Osteoblast (primary cell): Measurements from ENCODE around the gene CD14. TPM values are rescaled to one million over a fixed set of nuclear protein-coding genes. Genes with fewer than 3 reads are reported as not detected.
A peak's percentile ranks its signal among the peaks of the same experiment; 100 is the strongest.
"Not testable (repeated sequence)": the region's sequence is repeated elsewhere in the genome, so short reads cannot be mapped to it uniquely, and the experiment has no call there.

Experiments used
- DNase-seq: peaks from one replicate; pipeline ENCODE4 v3.0.0; 2011; ENCODE audit warnings: low spot score, mixed read lengths; ENCODE audit not compliant: insufficient read length; ENCODE audit errors: missing footprints
- H2AFZ ChIP-seq: 2 replicates; pipeline ENCODE4 v1.6.0; 2011; ENCODE audit warnings: mild to moderate bottlenecking, low read length
- H3K27ac ChIP-seq: 2 replicates; pipeline ENCODE4 v1.5.1; 2011; ENCODE audit warnings: mild to moderate bottlenecking, low read depth, low read length, moderate library complexity
- H3K27me3 ChIP-seq: 2 replicates; pipeline ENCODE4 v1.6.0; 2012; ENCODE audit warnings: mild to moderate bottlenecking, control low read depth, inconsistent platforms, low read length, moderate library complexity; ENCODE audit not compliant: insufficient read depth
- H3K36me3 ChIP-seq: 2 replicates; pipeline ENCODE4 v1.5.1; 2011; ENCODE audit warnings: mild to moderate bottlenecking, low read length, control low read depth, moderate library complexity; ENCODE audit not compliant: insufficient read depth
- H3K4me1 ChIP-seq: 2 replicates; pipeline ENCODE4 v1.5.1; 2011; ENCODE audit warnings: mild to moderate bottlenecking, low read length, control low read depth, moderate library complexity; ENCODE audit not compliant: insufficient read depth
- H3K4me2 ChIP-seq: 2 replicates; pipeline ENCODE4 v1.6.0; 2011; ENCODE audit warnings: mild to moderate bottlenecking, low read length; ENCODE audit not compliant: insufficient read depth
- H3K4me3 ChIP-seq: fragments of 200-600 bp; sonication (generic); 3 replicates; pipeline ENCODE4 v1.5.1; 2012; ENCODE audit warnings: mild to moderate bottlenecking, low read length, inconsistent platforms; ENCODE audit not compliant: insufficient read depth
- H3K79me2 ChIP-seq: 2 replicates; pipeline ENCODE4 v1.6.0; 2012; ENCODE audit warnings: mild to moderate bottlenecking, low read length, control low read depth, inconsistent platforms; ENCODE audit not compliant: insufficient read depth
- H3K9me3 ChIP-seq: 2 replicates; pipeline ENCODE4 v1.5.1; 2011; ENCODE audit warnings: low read depth, low read length, control low read depth
- H4K20me1 ChIP-seq: 2 replicates; pipeline ENCODE4 v1.6.0; 2012; ENCODE audit warnings: mild to moderate bottlenecking, low read length, control low read depth; ENCODE audit not compliant: insufficient read depth
- total RNA-seq: library from RNA; depleted of rRNA; stranded (reverse); fragments of >200 nt; gene quantifications from 2 replicates; pipeline ENCODE4 v1.2.3, GENCODE V29; 2012
- TF ChIP-seq, protein P1 (sequence below): IDR thresholded peaks from 2 replicates; pipeline ENCODE4 v1.5.1; 2011; ENCODE audit warnings: mild to moderate bottlenecking, low read depth, low read length, moderate library complexity; ENCODE audit errors: extremely low read depth

Gene CD14
- total RNA-seq, 1 donor = 4.0 TPM

DNA sequence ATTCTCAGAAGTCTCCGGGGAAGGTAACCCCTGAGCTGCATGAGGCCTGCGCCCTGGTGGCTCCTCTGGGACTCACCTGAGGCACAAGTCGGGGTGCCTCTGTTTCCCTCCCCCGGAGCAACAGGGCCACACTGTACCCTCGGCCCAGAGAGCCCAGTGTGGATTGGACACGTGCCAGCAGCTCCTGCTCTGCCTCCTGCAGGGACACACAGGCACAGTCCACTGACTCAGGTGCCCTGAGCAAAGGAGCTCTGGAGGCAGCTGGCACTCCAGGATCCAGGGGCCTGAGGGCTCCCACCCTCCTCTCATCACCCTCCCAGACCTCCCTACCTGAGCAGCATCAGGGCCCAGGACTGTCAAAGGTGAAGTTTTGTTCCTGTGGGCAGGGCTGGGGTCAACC is 38.8 kb downstream of the CD14 start:
- Histone ChIP-seq H2AFZ (no peak overlapping the region), H3K79me2 (no peaks in the 10 kb centered on the region), H4K20me1 (no peaks in the 10 kb centered on the region), H3K4me1 (peaks cover 15% of the 10 kb centered on the region), H3K4me3 (no peak overlapping the region), H3K9me3 (no peaks in the 10 kb centered on the region), H3K27ac (no peak overlapping the region), H3K27me3 (peaks cover 3% of the 10 kb centered on the region), H3K36me3 (no peaks in the 10 kb centered on the region), H3K4me2 (no peak overlapping the region)
- TF ChIP-seq, protein P1, sequence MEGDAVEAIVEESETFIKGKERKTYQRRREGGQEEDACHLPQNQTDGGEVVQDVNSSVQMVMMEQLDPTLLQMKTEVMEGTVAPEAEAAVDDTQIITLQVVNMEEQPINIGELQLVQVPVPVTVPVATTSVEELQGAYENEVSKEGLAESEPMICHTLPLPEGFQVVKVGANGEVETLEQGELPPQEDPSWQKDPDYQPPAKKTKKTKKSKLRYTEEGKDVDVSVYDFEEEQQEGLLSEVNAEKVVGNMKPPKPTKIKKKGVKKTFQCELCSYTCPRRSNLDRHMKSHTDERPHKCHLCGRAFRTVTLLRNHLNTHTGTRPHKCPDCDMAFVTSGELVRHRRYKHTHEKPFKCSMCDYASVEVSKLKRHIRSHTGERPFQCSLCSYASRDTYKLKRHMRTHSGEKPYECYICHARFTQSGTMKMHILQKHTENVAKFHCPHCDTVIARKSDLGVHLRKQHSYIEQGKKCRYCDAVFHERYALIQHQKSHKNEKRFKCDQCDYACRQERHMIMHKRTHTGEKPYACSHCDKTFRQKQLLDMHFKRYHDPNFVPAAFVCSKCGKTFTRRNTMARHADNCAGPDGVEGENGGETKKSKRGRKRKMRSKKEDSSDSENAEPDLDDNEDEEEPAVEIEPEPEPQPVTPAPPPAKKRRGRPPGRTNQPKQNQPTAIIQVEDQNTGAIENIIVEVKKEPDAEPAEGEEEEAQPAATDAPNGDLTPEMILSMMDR = no peak
- no peak for DNase-seq

DNA sequence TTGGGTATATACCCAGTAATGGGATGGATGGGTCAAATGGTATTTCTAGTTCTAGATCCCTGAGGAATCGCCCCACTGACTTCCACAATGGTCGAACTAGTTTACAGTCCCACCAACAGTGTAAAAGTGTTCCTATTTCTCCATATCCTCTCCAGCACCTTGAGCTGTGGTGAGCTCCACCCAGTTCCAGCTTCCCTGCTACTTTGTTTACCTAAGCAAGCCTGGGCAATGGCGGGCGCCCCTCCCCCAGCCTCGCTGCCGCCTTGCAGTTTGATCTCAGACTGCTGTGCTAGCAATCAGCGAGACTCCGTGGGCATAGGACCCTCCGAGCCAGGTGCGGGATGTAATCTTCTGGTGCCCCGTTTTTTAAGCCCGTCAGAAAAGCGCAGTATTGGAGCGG is 39.9 kb downstream of the CD14 start:
- H2AFZ ChIP-seq, H3K27me3 ChIP-seq, H3K4me3 ChIP-seq, H3K36me3 ChIP-seq, H3K4me2 ChIP-seq, H3K9me3 ChIP-seq, H3K27ac ChIP-seq, DNase-seq, H4K20me1 ChIP-seq, H3K79me2 ChIP-seq: not testable (repeated sequence)
- peaks cover 23% of the 10 kb centered on the region for H3K4me1 ChIP-seq

GRCh38 chr5:140591747-140592372 is 41.1 kb downstream of the CD14 start:
- H3K79me2 ChIP-seq = no peaks in the 10 kb centered on the region
- DNase-seq = peak; percentile 91

GRCh38 chr5:140590861-140591260 is 42.1 kb downstream of the CD14 start:
- peaks cover 10% of the 10 kb centered on the region for H3K27me3 ChIP-seq
- no peaks in the 10 kb centered on the region for H4K20me1 ChIP-seq
- no peak overlapping the region for H3K27ac ChIP-seq
- peaks cover 24% of the 10 kb centered on the region for H3K4me1 ChIP-seq
- DNase-seq = no peak
- H3K9me3 ChIP-seq = no peaks in the 10 kb centered on the region
- no peak overlapping the region for H3K4me2 ChIP-seq
- no peak overlapping the region for H2AFZ ChIP-seq
- H3K79me2 ChIP-seq = no peaks in the 10 kb centered on the region
- TF ChIP-seq, protein P1 = no peak
- no peaks in the 10 kb centered on the region for H3K36me3 ChIP-seq
- H3K4me3 ChIP-seq = no peak overlapping the region

More at GRCh38 chr5:140591747-140592372, 41.1 kb downstream of the CD14 start:
- H3K4me2 ChIP-seq = peak overlapping the region; percentile 61
- H3K27ac ChIP-seq = no peak overlapping the region
- peaks cover 5% of the 10 kb centered on the region for H3K27me3 ChIP-seq
- no peaks in the 10 kb centered on the region for H3K9me3 ChIP-seq
- H2AFZ ChIP-seq = peak overlapping the region; percentile 63
- H4K20me1 ChIP-seq = no peaks in the 10 kb centered on the region
- peak overlapping the region; percentile 2 for H3K4me3 ChIP-seq
- H3K4me1 ChIP-seq = peaks cover 24% of the 10 kb centered on the region
- TF ChIP-seq, protein P1 = no peak
- H3K36me3 ChIP-seq = no peaks in the 10 kb centered on the region
